Osteocyte (in vitro differentiated cells): ENCODE data around the gene RDH13. TPM values are rescaled to one million over a fixed set of nuclear protein-coding genes. Genes with fewer than 3 reads are reported as not detected.

ENCODE experiments used
- DNase-seq: peaks from one replicate; pipeline ENCODE4 v3.0.0; 2021; ENCODE audit warnings: mixed read lengths; ENCODE audit not compliant: unreplicated experiment; ENCODE audit errors: extremely low spot score
- H3K27ac Mint-ChIP-seq: one replicate; pipeline ENCODE4 v1.8.0; 2021; ENCODE audit warnings: mild to moderate bottlenecking, mixed read lengths; ENCODE audit not compliant: unreplicated experiment
- H3K27me3 Mint-ChIP-seq: one replicate; pipeline ENCODE4 v1.8.0; 2021; ENCODE audit warnings: mixed read lengths; ENCODE audit not compliant: unreplicated experiment
- H3K36me3 Mint-ChIP-seq: one replicate; pipeline ENCODE4 v1.8.0; 2021; ENCODE audit warnings: mixed read lengths; ENCODE audit not compliant: unreplicated experiment
- H3K4me1 Mint-ChIP-seq: one replicate; pipeline ENCODE4 v1.8.0; 2021; ENCODE audit warnings: mixed read lengths; ENCODE audit not compliant: unreplicated experiment
- H3K4me3 Mint-ChIP-seq: one replicate; pipeline ENCODE4 v1.8.0; 2021; ENCODE audit warnings: mild to moderate bottlenecking, moderate library complexity, mixed read lengths; ENCODE audit not compliant: unreplicated experiment
- H3K9me3 Mint-ChIP-seq: one replicate; pipeline ENCODE4 v1.8.0; 2021; ENCODE audit warnings: mixed read lengths; ENCODE audit not compliant: unreplicated experiment
- total RNA-seq: library from RNA; stranded (reverse); gene quantifications from 2 replicates; pipeline ENCODE4 v1.2.1, GENCODE V29; 2021
- TF ChIP-seq, protein P1 (sequence below): fragments of 200-600 bp; sonication (generic); IDR thresholded peaks from 2 replicates; pipeline ENCODE4 v1.5.0; 2021; ENCODE audit warnings: antibody characterized with exemption, mild to moderate bottlenecking, moderate library complexity

Gene RDH13
- total RNA-seq, 1 donor from 2014 or later = 15.1 TPM

- no peaks in the 10 kb centered on the region for H3K27me3 Mint-ChIP-seq
- TF ChIP-seq, protein P1, sequence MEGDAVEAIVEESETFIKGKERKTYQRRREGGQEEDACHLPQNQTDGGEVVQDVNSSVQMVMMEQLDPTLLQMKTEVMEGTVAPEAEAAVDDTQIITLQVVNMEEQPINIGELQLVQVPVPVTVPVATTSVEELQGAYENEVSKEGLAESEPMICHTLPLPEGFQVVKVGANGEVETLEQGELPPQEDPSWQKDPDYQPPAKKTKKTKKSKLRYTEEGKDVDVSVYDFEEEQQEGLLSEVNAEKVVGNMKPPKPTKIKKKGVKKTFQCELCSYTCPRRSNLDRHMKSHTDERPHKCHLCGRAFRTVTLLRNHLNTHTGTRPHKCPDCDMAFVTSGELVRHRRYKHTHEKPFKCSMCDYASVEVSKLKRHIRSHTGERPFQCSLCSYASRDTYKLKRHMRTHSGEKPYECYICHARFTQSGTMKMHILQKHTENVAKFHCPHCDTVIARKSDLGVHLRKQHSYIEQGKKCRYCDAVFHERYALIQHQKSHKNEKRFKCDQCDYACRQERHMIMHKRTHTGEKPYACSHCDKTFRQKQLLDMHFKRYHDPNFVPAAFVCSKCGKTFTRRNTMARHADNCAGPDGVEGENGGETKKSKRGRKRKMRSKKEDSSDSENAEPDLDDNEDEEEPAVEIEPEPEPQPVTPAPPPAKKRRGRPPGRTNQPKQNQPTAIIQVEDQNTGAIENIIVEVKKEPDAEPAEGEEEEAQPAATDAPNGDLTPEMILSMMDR = no peak
- no peaks in the 10 kb centered on the region for H3K9me3 Mint-ChIP-seq
Measured at GRCh38 chr19:55098716-55099556, 36.0 kb upstream of the RDH13 start.

DNA sequence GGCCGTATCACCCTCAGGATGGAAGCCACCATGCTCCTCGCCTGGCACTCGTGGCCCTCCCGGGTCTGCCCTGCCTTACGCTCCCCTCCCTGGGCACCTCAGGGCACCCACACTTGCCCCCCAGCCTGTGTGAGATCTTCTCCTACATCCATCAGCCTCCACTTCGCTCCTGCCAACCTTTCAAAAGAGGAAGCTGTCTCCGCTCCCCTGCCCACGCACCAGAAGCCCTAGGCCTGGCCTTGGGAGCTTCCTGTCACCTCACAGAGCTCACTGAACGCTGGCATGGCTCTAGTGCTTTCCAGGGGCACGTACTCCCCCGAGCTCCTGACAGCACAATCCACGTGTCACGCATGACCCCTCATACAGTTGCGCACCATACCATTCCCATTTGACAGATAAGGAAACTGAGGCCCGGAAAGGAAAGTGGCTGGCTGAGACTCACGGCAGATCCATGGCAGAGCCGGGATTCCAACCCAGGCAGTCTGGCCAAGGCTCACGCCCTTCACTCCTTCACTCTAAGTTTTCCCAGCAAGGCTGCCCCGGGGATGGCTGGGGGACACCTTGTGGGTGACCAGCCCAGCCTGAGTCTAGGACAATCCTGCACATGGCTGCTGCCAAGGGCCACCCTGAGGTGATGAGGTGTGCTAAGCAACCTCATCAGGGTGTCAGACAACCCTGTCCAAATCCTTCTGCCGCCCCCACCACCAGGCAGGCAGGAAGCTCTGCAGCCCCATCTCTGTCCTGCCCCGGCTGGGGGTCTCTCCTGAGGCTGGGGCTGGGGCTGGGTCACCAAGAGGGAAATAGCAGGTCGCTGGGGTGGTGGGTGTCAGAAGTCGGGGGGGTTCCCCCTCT lies 35.1 kb upstream of the RDH13 start:
- Mint-ChIP-seq H3K36me3 (peaks cover 22% of the 10 kb centered on the region), H3K4me1 (peaks cover 2% of the 10 kb centered on the region), H3K27ac (no peak overlapping the region), H3K9me3 (no peaks in the 10 kb centered on the region), H3K4me3 (no peak overlapping the region), H3K27me3 (no peaks in the 10 kb centered on the region)
- no peak for DNase-seq
- TF ChIP-seq, protein P1 = no peak

More at GRCh38 chr19:55098716-55099556, 36.0 kb upstream of the RDH13 start:
- peaks cover 2% of the 10 kb centered on the region for H3K4me1 Mint-ChIP-seq
- H3K36me3 Mint-ChIP-seq = peaks cover 27% of the 10 kb centered on the region
- no peak overlapping the region for H3K4me3 Mint-ChIP-seq
- DNase-seq = no peak
- H3K27ac Mint-ChIP-seq = no peak overlapping the region

DNA sequence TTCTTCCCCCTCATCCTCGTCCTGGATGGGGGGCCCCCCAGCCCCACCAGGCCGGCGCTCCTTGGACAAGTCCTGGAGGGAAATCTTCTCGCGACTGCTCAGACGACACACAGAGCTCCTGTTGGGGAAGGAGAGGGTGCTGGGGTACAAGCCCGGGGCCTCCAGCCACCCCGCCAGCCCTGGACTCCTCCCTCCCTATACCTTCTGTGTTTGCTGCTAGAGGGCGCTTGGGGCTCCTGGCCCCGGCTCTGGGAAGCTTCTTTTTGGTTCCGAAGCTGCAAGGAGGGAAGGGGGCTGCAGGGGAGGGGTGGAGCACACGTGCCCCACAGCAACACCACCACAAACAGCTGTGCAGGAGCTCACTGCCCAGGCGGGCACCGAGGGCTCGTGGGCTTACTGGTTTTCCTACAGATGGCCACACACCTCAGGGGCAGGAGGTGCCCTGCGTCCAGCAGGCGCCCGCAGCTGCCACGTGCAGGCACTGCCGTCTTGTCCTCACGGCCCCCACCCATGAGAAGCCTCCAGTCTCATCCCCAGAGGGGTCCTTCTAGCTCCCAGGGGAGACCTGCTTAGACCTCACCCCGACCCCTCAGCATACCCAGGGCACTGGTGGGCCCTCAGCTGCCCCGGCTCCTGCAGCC lies 33.2 kb upstream of the RDH13 start:
- no peak for DNase-seq
- Mint-ChIP-seq H3K27ac (no peak overlapping the region), H3K9me3 (no peaks in the 10 kb centered on the region), H3K36me3 (peaks cover 6% of the 10 kb centered on the region), H3K4me3 (no peak overlapping the region), H3K4me1 (peaks cover 2% of the 10 kb centered on the region), H3K27me3 (no peaks in the 10 kb centered on the region)
- TF ChIP-seq, protein P1 = no peak

DNA sequence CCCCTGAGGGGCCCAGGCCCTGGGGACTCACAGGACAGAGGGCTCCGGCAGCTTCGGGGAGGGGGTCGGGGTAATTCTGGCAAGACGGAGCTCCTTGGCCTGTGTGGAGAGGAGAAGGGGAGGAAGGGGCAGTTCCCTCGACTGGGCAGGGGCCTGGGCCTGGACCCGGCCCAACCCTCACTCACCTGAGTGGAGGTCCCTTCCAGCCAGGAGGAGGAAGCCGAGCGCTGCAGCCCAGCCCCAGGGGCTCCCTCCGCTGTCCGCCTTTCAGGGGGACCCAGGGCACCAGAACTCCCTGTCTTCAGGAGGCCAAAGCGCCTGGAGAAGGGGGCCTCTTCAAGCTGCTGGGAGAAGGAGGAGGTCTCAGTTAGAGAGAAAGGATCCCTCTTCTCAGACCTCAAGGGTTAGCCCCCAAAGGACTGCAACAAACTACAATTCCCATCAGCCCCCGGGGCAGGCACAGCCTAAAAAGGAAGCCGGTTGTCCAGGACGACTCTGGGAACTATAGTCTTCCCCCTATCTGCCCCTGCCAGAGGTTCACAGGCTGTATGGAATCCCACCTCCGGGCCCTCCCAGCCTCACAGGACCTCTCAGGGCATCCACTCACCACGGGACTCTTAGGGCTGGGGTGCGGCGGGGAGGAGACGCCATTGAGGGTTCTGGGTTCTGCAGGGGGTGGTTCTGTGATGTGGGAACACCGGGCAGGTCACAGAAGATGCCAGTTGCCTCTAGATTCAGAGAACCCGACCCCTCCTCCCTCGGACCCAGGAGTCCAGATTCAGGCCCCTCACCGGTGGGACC lies 32.5 kb upstream of the RDH13 start:
- DNase-seq = no peak
- Mint-ChIP-seq H3K4me3 (no peak overlapping the region), H3K27ac (no peak overlapping the region), H3K4me1 (peaks cover 2% of the 10 kb centered on the region), H3K27me3 (no peaks in the 10 kb centered on the region), H3K9me3 (no peaks in the 10 kb centered on the region), H3K36me3 (peaks cover 7% of the 10 kb centered on the region)
- TF ChIP-seq, protein P1 = no peak
